HepG2 (cell line): ENCODE measurements around the gene PARN. TPM values are rescaled to one million over a fixed set of nuclear protein-coding genes. Genes with fewer than 3 reads are reported as not detected.
"Not testable (repeated sequence)": the region's sequence is repeated elsewhere in the genome, so short reads cannot be mapped to it uniquely, and the experiment has no call there.

Experiments used
- ATF2 ChIP-seq: sonication (generic); formaldehyde crosslinking; IDR thresholded peaks from 2 replicates; pipeline ENCODE4 v1.4.0; 2020; ENCODE audit warnings: missing genetic modification reagents
- ELF3 ChIP-seq: IDR thresholded peaks from 2 replicates; pipeline ENCODE4 v1.6.1; 2016; ENCODE audit warnings: missing genetic modification reagents, missing compliant biosample characterization
- ISL2 ChIP-seq: sonication (generic); formaldehyde crosslinking; IDR thresholded peaks from 2 replicates; pipeline ENCODE4 v1.5.0; 2020; ENCODE audit warnings: missing genetic modification reagents
- PPARG ChIP-seq: conservative IDR thresholded peaks from 2 replicates; pipeline ENCODE4 v1.6.1; 2016; ENCODE audit warnings: missing biosample characterization, missing genetic modification reagents
- PRPF4 ChIP-seq: fragments of 200-400 bp; formaldehyde crosslinking; IDR thresholded peaks from 2 replicates; pipeline ENCODE4 v1.6.1; 2016; ENCODE audit warnings: low read length, low read depth; ENCODE audit not compliant: poor library complexity, severe bottlenecking
- SALL2 ChIP-seq: sonication (generic); formaldehyde crosslinking; IDR thresholded peaks from 2 replicates; pipeline ENCODE4 v1.8.1; 2023; ENCODE audit warnings: mild to moderate bottlenecking, missing genetic modification reagents, inconsistent platforms
- SNAPC4 ChIP-seq: sonication (generic); formaldehyde crosslinking; IDR thresholded peaks from 2 replicates; pipeline ENCODE4 v1.4.0; 2020; ENCODE audit warnings: mild to moderate bottlenecking, missing genetic modification reagents
- SP1 ChIP-seq, 2 experiments: fragments of 450-650 bp in 1 of 2; sonication (generic) in 1 of 2; formaldehyde crosslinking in 1 of 2; IDR thresholded peaks; 2 replicates each; pipeline versions ENCODE4 v1.4.0 to v1.6.1; 2016 to 2020; ENCODE audit warnings: missing genetic modification reagents in 1 of 2
- THAP11 ChIP-seq: IDR thresholded peaks from 2 replicates; pipeline ENCODE4 v1.6.1; 2016; ENCODE audit warnings: missing biosample characterization, missing genetic modification reagents
- YEATS4 ChIP-seq: sonication (generic); formaldehyde crosslinking; IDR thresholded peaks from 2 replicates; pipeline ENCODE4 v1.4.0; 2020; ENCODE audit warnings: missing genetic modification reagents, borderline replicate concordance
- ZFX ChIP-seq: sonication (generic); formaldehyde crosslinking; IDR thresholded peaks from 2 replicates; pipeline ENCODE4 v1.4.0; 2020; ENCODE audit warnings: mild to moderate bottlenecking, low read depth, missing genetic modification reagents, moderate library complexity
- ZNF136 ChIP-seq: sonication (generic); formaldehyde crosslinking; IDR thresholded peaks from 2 replicates; pipeline ENCODE4 v1.8.1; 2022; ENCODE audit warnings: low read depth, mild to moderate bottlenecking, moderate library complexity, missing genetic modification reagents
- ZNF205 ChIP-seq: IDR thresholded peaks from 2 replicates; pipeline ENCODE4 v1.6.1; 2018; ENCODE audit warnings: missing biosample characterization, missing genetic modification reagents
- ZNF609 ChIP-seq: sonication (generic); formaldehyde crosslinking; IDR thresholded peaks from 2 replicates; pipeline ENCODE4 v1.4.0; 2020; ENCODE audit warnings: mild to moderate bottlenecking, missing genetic modification reagents, borderline replicate concordance
- ZNF670 ChIP-seq: sonication (generic); formaldehyde crosslinking; IDR thresholded peaks from 2 replicates; pipeline ENCODE4 v1.8.0; 2022; ENCODE audit warnings: mild to moderate bottlenecking, missing genetic modification reagents, borderline replicate concordance
- ZNF772 ChIP-seq: sonication (generic); formaldehyde crosslinking; IDR thresholded peaks from 2 replicates; pipeline ENCODE4 v1.5.0; 2020; ENCODE audit warnings: mild to moderate bottlenecking, missing genetic modification reagents
- polyA plus RNA-seq, 8 experiments: library from polyadenylated mRNA; depleted of rRNA in 3 of 8; stranded (reverse) in 7 of 8; unstranded in 1 of 8; fragments of >200 nt; fragmentation: Illumina TruSeq in 4 of 8; extraction: Trizol in 4 of 8; gene quantifications; 2 replicates each; pipeline versions ENCODE4 v1.2.1 to v1.2.3, GENCODE V29; 2011 to 2016; ENCODE audit warnings: low read depth in 4 of 8, missing spikeins in 1 of 8, mixed read lengths in 1 of 8; ENCODE audit not compliant: insufficient read depth in 1 of 8
- total RNA-seq, 5 experiments: library from RNA; depleted of rRNA; stranded (reverse); fragments of >200 nt; fragmentation: Illumina TruSeq; extraction: Trizol; gene quantifications; 2 replicates each; pipeline ENCODE4 v1.2.3, GENCODE V29; 2016; ENCODE audit warnings: low read depth in 1 of 5

Gene PARN
- total and polyA plus RNA-seq, 2 of the 13 experiments (the other 11 are each of a cell fraction or from before 2014, with no cell fraction given) = 13.3 to 47.6 TPM

- TF ChIP-seq SP1 (IDR thresholded peaks at IDR 0.05) = not testable (repeated sequence)
- TF ChIP-seq SP1 (CRISPR knock-in tag; IDR thresholded peaks at IDR 0.05) (peak; percentile 19; the same call in 1 of the 2 replicates), ATF2 (CRISPR knock-in tag) (peak; percentile 56; the same call in 1 of the 2 replicates), ZNF670 (CRISPR knock-in tag) (peak; percentile 11; the same call in 1 of the 2 replicates), PRPF4 (peak; percentile 57), ISL2 (CRISPR knock-in tag) (peak; percentile 39), ZNF205 (CRISPR knock-in tag) (0 out of 2 replicates have a peak, but pooled peaks have one; percentile 50), SNAPC4 (0 out of 2 replicates have a peak, but pooled peaks have one; percentile 47), YEATS4 (peak; percentile 61), SALL2 (CRISPR knock-in tag) (0 out of 2 replicates have a peak, but pooled peaks have one; percentile 14), ELF3 (CRISPR knock-in tag) (peak; percentile 45; the same call in 1 of the 2 replicates), ZNF609 (CRISPR knock-in tag) (peak; percentile 49; the same call in 1 of the 2 replicates), ZNF772 (peak; percentile 90; the same call in 1 of the 2 replicates), ZNF136 (CRISPR knock-in tag) (0 out of 2 replicates have a peak, but pooled peaks have one; percentile 80), THAP11 (CRISPR knock-in tag) (peak; percentile 11; the same call in 1 of the 2 replicates), PPARG (CRISPR knock-in tag) (peak; percentile 47), ZFX (CRISPR knock-in tag) (peak; percentile 1; the same call in 1 of the 2 replicates)
Measured at GRCh38 chr16:14402114-14403000, 227.7 kb downstream of the PARN start (continued).
